GM19351 (cell line): ENCODE results near the gene KCNK10.

Source experiments
- ATAC-seq: cut with Tn5 transposase; IDR thresholded peaks from one replicate; pipeline ENCODE4 v1.9.1; 2021; ENCODE audit warnings: mild to moderate bottlenecking, moderate library complexity; ENCODE audit not compliant: unreplicated experiment

The KCNK10 gene

DNA sequence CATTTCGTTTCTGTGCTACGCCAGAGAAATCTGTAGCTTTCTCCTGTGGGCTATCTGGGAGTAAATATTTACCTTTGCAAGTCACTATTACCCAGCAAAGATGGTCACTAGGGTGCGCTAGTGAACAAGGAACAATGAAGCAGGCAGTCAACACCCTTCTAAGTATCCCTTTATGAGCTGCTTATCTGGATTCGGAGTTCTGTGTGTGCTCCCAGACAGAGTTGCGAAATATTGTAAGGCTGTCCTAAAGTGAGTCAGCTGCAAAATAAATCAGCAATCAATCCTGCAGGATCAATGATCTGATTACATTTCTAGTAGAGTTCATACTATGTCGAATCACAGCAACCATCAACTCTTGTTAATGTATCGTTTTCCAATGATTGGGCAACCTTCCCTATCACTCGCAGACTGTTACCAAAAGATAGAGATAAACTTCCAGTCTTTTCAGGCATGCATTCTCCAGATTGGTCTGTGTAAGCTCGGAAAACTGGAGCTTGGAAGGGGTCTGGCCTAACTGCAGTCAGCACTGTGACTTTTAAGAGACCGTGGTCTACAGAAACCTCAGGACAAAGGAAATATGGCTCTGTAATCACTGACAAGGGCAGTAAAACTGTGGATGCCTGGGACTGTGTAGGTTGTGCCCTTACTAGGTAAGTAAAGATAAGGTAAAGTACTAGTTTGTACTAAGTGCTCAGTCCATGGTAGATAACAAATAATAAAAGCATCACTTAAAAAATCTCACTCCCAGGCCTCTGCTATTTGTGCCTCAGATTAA, 133.5 kb downstream of the KCNK10 start:
- peak; percentile 81 for ATAC-seq

DNA sequence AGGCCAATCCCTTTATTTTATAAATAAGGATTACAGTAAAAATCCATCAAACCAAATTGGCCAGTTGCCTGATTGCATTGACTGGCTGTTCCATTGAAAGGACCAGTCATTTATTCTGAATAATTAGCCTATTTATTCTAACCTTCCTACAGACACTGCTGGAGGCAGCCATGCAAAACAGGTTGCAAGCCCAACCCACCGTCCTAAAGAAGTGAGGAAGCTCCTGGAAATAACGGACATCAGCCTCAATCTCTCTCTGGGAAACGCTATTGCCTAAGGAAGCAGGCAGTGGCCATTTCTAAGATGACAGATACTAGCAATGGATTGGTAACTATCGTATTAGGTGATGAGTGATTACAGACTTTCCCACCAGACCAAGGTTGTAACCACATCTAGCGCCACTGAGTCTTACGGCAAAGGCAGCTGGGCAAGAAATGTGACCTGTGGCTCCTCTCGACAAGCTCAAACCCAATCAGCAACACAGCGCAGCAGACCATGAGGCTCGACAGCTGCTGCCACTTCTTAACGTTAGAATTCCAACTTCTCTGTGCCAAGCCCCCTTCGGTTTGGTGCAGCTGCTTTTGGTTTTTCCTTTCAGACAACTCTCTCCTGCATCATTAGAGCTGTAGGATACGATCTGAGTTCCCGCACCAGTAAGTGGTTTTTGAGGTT, 134.2 kb downstream of the KCNK10 start:
- ATAC-seq = peak; percentile 67

DNA sequence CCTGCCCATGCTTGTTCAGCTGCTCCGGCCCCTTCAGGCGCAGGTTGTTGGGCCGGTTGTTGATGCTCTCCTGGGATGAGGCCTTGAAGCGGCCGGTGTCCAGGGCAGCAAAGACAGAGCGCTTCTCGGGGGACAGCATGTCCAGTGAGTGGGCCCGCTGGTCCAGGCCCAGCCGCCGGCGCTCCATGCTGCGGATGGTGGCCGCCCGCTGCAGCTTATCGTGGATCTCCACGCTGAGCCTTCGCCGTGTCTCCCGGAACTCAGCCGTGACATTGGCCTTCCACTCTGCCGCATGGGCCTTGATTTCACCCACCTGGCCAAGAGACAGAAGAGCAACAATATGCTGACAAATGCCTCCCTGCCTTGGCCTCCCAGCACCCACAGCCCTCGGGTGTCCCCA, 137.2 kb downstream of the KCNK10 start:
- ATAC-seq = no peak

DNA sequence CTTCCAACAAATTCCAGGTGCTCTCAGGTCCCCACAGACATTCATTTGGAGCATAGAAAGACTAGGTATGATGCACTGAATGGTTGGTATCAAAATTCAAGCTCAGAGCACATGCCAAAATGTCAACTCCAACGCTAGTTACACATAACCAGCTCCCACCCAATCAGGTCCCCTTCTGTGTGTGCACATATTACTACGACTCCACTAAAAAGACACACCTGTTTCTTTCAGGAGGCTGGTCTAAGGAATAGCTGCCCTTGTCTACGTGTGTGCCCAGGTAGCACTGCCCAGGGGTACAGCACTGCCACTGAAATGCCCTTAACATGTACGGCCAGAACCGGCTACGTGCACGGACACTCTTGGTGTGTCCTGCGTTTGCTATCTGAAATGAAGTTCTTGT, 138.1 kb downstream of the KCNK10 start:
- ATAC-seq = no peak

DNA sequence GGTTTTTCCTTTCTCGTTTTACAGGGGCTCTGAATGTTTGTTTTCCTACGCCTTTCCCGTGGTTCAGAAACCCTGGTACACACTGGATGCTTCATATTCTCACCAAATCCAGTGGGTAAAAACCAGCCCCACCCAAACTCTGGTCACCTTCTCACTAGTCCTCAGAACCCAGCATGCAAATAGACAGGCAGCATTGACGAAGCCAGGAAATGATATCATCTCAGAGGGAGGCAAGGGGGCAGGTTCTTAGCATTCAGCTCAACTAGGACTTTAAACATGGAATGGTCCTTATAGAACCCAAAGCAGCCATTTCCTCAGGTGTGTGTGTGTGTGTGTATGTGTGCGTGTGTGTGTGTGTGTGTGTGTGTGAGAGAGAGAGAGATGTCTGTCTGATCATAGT, 142.0 kb downstream of the KCNK10 start:
- peak; percentile 90 for ATAC-seq

DNA sequence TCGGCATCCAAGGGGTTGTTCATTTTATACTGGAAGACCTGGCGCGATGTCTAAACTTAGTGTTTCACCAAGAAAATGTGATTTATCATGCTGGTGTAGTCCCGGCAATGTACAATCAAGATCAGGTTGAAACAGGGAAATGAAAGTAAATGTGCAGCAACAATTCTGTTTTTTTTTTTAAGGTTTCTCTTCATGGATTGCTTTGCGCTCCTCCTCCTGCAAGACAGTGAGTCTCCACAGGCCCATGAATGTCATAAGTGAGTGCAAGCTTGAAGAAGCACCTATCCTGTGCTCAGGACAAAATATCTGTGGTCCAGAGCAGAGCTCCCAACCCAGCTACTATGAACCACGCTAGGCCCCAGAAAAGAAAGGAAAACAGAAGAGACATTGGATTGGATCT, 143.4 kb downstream of the KCNK10 start:
- peak; percentile 54 for ATAC-seq

DNA sequence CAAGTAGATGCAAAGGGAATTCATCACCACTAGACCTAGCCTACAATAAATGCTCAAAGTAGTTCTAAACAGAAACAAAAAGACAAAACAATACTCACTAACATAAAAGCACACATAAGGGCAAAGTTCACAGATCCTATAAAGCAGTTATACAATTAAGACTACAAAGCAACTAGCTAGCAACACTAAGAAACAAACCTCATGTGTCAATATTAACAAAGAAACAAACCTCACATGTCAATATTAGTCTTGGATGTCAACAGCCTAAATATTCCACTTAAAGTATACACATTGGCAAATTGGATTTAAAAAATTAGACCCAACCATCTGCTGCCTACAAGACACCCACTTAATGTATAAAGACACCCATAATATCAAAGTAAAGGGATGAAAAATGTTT, 152.7 kb downstream of the KCNK10 start:
- ATAC-seq = no peak

DNA sequence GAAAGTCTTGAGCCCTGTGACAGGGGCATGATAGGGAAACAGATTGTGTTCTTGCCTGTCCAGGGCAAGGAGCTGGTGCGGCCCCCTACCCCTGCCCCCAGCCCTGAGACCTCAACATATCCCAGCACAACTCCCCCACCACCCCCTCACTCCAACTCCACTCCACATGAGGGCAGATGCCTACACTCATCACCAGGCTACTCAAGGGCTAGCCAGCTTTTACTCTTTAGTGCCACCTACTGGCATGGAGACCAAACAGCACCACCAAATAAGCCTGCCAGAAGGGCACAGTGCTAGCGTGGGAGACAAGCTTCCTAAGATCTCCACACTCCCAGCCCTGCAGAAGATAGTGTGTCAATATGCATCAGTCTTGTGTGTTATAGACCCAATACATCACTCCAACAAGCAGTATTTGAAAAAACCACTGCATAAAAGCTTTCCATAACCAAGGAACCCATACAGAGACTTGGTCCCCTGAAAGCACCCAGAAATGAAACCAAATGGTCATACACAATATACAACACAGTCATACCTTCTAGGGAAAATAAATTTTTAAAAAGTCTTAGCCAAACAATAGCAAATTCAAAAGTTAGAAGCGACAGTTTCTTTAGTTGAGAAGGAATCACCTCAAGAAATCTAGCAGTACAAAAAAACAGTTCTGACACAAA, 154.4 kb downstream of the KCNK10 start:
- peak; percentile 75 for ATAC-seq

DNA sequence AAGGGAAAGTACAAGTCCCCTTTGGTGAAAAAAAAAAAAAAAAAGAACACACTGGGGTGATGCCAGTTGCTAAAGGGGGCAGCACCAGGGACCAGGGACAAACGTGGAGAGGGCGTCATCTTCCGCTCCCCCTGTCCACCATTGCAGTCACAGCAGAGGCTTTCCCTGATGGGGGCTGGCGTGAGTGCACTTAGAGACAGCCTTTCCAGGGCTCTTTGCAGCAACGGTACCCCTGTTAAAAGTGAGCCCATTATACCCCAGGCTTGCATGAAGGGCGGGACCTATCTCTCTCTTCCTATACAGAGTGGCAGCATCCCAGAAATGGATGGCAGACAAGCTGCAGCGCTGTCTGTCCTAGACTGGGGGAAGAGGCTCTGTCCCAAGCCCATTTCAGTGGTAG, 155.0 kb downstream of the KCNK10 start:
- ATAC-seq = no peak

DNA sequence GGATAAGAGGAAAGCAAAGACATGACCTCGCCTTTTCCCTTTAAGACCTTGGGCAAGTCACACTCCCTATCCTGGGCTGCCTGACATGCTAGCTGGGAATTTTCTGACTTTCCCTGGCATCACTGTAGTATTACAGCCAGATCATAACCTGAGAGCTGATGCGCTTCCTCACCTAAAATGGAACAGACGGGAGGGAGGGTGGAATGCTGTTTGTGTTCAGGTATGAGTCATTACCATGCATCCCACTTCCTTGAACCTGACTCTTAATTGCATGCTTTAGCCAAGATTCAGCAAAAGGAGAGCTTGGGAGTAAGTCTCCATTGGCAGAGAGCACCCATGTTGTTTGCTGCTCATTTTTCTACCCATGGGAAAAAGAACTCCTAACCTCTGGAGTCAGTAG, 156.5 kb downstream of the KCNK10 start:
- no peak for ATAC-seq

DNA sequence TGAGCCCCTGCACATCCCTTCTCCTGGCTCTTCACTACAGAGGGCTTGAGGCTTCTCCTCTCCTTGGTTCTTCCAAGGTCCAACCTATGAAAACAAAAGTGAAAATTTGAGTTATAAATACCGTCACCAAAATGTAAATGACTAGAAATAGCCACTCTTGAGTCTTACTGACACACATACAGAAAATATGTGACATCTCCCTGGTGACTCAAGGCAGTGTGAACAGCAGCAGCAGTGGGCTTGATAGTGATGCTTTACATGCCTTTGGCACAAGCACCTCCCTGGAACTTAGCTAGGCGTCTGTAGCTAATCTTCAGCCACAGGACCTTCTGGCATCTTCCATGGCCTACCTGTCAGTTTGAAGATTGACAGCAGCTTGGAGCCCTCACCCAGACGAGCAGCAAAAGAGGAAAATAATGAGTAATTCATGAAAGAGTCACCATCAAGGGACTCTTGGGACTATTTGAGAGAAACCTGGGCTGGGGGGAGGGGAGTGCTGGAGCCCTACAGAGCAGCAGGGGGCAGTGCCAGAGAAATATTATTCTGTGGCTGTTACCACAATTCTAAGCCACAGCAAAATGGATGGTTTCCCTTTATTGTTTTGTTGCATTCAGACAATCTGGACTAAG, 158.0 kb downstream of the KCNK10 start:
- peak; percentile 57 for ATAC-seq

DNA sequence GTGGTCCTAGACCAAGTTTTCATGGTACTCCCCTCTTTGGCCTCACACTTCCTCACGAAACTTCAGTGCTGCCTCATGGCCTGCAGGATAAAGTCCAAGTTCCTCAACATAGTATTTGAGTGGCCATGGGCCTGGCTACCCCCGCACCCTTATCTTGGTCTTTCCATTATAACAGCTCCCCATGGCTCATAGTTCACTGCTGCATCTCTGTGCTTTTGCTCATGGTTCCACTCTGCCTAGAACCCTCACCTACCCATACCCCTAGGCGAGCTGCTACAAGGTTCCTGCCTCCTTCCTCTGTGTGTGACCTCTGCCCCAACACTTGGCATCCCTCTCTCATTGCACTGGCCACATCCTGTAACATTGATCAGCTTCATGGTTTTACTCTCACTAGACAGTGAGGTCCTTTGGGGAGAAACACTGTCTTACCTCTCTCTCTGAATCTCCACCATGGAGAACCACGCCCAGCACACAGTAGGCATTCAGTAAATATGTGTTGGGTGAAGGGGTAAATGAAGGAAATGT, 159.3 kb downstream of the KCNK10 start:
- ATAC-seq = no peak

DNA sequence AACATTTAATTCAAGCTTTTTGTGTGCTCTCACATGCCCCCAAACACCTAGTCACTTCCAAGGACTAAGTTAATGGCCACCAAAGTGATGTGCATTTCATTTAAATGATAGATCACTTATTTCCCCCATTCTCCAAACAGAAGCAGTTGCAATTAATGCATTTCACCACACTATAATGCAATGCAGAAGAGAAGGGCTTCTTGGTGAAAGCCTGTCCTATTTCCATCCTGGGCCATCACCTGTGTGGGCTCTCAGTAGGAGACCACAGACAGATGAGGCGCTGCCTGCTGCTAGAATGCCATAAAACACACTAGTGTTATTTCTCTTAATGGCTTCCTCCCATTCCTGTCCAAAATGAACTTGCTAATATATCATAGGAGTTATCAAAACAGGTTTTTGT, 166.9 kb downstream of the KCNK10 start:
- ATAC-seq = no peak

DNA sequence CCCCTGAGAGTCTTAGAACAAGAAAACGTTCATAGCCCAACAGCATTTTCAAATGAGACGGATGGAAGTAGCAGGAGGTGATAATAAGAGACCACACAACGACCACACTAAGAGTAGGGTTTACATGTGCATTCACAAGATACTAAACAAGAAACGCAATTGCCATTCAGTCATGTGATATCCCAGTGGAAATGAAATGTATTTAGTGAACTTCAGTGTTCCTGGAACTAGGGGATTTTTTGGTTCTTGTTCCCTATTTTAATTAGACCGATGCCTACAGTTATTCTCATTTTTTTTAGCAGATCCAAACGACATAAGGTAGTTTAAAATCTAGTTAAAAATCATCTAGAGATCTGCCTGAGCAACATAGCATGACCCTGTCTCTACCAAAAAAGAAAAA, 168.1 kb downstream of the KCNK10 start:
- no peak for ATAC-seq

DNA sequence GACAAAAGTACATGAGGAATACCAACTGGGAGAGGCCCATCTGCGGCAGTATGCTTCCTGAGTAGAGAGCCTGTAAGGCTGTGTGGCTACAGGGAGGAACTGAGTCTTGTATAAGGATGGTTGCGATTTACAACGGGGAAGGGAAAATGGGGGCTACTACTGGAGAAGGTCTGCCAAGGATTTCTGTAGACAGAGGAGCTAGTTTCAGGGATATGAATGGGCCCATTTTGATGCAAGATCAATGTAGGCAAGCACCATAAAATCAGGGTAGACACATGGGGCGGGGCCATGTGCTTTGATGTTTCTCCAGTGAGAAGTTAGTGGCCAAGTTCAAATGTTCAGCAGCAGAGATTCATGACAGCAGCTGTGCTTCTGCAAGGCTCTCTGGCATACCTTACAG, 168.7 kb downstream of the KCNK10 start:
- ATAC-seq = no peak

DNA sequence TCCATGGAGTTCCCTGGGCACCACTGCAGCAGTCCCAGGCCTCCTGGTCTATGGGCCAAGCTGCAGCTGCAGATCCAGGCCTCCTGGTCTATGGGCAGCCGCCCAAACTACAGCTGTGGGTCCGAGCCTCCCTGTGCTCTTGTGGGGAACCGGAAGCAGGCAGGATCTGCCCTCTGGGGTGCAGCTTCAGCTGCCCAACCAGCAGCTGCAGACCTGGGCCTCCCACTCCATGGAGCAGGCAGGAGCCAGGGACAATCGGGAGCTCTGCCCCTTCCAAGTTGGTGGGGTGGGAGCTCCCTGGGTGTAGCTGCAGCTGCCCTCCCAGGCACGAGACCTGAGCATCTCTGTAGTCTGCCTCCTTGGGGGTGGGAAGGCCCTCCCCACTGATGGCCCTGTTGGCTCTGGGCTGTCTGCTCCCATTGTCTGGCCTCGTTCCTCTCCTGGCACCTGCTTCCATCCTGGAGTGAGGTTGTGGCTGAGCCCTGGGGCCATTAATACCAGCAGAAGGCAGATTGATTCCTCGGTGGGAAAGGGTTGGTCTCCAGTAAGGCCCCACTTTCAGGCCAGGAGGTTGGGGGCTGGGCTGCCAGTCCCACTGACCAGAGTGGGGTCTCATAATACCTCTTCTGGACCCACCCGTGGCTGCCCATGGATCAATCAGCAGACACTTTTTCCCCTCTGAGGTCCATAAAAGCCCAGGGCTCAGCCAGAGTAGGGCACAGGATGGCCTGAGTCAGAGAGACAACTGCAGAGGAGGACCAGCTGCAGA, 176.0 kb downstream of the KCNK10 start:
- ATAC-seq = no peak

DNA sequence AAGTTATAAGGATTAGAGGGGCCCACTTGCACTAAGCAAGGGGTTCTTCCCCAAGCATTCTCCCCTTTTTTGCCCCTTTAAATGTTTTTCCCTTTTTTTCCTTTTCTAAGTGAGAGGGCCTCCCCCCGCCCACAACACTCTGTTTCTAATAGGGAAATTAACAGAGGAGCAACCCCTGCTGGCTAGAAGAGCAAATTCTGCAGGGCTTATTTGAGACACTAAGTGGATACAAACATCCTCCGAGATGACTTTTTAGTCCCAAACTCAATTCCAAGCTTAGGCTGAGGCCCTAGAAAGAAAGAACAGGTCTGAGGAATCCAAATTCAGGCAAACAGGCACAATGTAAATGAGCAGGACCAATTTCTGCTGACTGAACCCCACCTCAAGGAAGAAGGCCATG, 179.3 kb downstream of the KCNK10 start:
- no peak for ATAC-seq

DNA sequence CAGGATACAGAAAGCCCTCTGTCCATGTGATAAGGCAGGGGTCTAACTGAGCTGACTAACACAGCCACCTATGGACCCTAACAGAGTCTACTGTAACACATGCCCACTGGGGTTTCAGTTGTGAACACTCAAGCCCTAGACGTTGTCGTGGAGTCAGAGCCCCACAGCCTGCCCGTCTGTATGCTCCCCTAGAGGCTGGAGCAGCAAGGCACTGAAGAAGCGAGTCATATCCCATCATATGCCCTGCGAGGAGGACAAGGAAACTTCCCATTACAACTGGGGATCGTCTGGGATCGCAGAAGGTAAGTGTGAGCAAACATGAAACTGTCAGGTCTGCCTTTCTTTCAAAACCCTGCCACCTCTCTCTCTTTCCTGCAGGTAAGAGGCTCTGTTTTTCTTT, 180.1 kb downstream of the KCNK10 start:
- ATAC-seq = no peak

DNA sequence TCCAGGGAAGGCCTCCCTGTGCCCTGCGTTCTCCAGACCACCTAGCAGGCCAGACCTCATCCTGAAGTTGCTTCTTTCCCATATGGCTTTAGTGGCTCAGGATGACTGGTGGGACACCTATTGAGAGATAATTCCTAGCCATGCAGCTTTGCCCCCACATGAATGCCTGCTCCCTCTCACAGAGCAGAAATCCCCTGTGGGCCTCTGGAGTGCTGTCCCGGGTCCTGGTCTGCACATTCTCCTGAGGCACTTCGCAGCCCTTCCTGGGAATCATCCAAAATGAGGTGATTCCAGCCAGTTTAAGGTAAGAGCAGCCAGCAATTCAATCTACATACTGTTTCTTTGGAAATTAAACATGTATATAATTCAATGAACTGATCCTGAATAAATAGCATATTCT, 182.2 kb downstream of the KCNK10 start:
- ATAC-seq = no peak

DNA sequence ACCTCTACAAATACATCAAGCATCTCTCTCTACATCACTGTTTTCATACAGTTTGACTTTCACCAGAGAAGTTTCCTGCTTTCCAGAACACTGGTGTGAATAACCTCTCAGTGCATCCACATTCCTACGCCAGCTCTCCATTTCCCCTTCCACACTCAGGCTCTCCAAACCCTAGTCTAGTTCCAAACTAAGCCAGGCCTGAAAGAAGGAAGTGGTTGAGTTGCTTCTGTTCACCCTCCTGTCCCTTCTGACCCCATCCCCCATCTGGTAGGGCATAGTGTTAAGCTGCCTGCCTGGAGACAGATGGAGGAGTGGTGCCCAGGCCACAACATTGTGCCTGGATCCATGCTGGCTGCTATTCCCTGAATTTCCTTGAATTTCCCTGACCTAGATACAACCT, 185.7 kb downstream of the KCNK10 start:
- ATAC-seq = no peak
